SK-N-SH treated with all-trans-retinoic acid at 6 μM for 48 hours (cell line): ENCODE measurements around the gene MRAS.

Source experiments
- ARNTL ChIP-seq: fragments of 450-650 bp; formaldehyde crosslinking; IDR thresholded peaks from 2 replicates; pipeline ENCODE4 v1.5.0; 2020; ENCODE audit warnings: low read depth, mild to moderate bottlenecking, moderate library complexity, borderline replicate concordance
- CREB5 ChIP-seq: fragments of 250-450 bp; sonication (Bioruptor Pico); IDR thresholded peaks from 2 replicates; pipeline ENCODE4 v1.5.1; 2020; ENCODE audit warnings: low read depth, mild to moderate bottlenecking, moderate library complexity
- ESRRG ChIP-seq: fragments of 250-450 bp; sonication (Bioruptor Pico); IDR thresholded peaks from 2 replicates; pipeline ENCODE4 v1.6.1; 2021; ENCODE audit warnings: mild to moderate bottlenecking
- POU6F1 ChIP-seq: fragments of 250-450 bp; sonication (Bioruptor Pico); IDR thresholded peaks from 2 replicates; pipeline ENCODE4 v1.8.0; 2021; ENCODE audit warnings: low read depth, mild to moderate bottlenecking, moderate library complexity, borderline replicate concordance
- RARB ChIP-seq: fragments of 250-450 bp; sonication (Bioruptor Pico); IDR thresholded peaks from 2 replicates; pipeline ENCODE4 v1.8.0; 2021; ENCODE audit warnings: mild to moderate bottlenecking, moderate library complexity
- TOX ChIP-seq: fragments of 250-450 bp; sonication (Bioruptor Pico); IDR thresholded peaks from 2 replicates; pipeline ENCODE4 v1.8.0; 2021; ENCODE audit warnings: mild to moderate bottlenecking, moderate library complexity, borderline replicate concordance
- TSHZ2 ChIP-seq: fragments of 250-450 bp; sonication (Bioruptor Pico); IDR thresholded peaks from 2 replicates; pipeline ENCODE4 v1.5.0; 2020; ENCODE audit warnings: mild to moderate bottlenecking, moderate library complexity
- ZC3H10 ChIP-seq: fragments of 250-450 bp; sonication (Bioruptor Pico); IDR thresholded peaks from 2 replicates; pipeline ENCODE4 v1.5.1; 2021; ENCODE audit warnings: mild to moderate bottlenecking, moderate library complexity
- ZFP3 ChIP-seq: fragments of 250-450 bp; sonication (Bioruptor Pico); IDR thresholded peaks from 2 replicates; pipeline ENCODE4 v1.5.0; 2020; ENCODE audit warnings: mild to moderate bottlenecking, moderate library complexity
- ZFP30 ChIP-seq: fragments of 450-650 bp; formaldehyde crosslinking; IDR thresholded peaks from 2 replicates; pipeline ENCODE4 v1.5.0; 2022; ENCODE audit warnings: mild to moderate bottlenecking, moderate library complexity
- TF ChIP-seq, protein P1 (sequence below): fragments of 250-450 bp; sonication (Bioruptor Pico); IDR thresholded peaks from 2 replicates; pipeline ENCODE4 v1.8.0; 2020; ENCODE audit warnings: mild to moderate bottlenecking, moderate library complexity, borderline replicate concordance

- no peak for TF ChIP-seq ARNTL
- TF ChIP-seq ZC3H10 (CRISPR knock-in tag), result no peak
- TF ChIP-seq CREB5 (CRISPR knock-in tag), result no peak
- no peak for TF ChIP-seq RARB (CRISPR knock-in tag)
- no peak for TF ChIP-seq ESRRG (CRISPR knock-in tag)
- TF ChIP-seq POU6F1 (CRISPR knock-in tag), result no peak
- TF ChIP-seq TSHZ2 (CRISPR knock-in tag), result no peak
- no peak for TF ChIP-seq ZFP3
- no peak for TF ChIP-seq TOX (CRISPR knock-in tag)
- no peak for TF ChIP-seq ZFP30 (CRISPR knock-in tag)
- TF ChIP-seq, protein P1, sequence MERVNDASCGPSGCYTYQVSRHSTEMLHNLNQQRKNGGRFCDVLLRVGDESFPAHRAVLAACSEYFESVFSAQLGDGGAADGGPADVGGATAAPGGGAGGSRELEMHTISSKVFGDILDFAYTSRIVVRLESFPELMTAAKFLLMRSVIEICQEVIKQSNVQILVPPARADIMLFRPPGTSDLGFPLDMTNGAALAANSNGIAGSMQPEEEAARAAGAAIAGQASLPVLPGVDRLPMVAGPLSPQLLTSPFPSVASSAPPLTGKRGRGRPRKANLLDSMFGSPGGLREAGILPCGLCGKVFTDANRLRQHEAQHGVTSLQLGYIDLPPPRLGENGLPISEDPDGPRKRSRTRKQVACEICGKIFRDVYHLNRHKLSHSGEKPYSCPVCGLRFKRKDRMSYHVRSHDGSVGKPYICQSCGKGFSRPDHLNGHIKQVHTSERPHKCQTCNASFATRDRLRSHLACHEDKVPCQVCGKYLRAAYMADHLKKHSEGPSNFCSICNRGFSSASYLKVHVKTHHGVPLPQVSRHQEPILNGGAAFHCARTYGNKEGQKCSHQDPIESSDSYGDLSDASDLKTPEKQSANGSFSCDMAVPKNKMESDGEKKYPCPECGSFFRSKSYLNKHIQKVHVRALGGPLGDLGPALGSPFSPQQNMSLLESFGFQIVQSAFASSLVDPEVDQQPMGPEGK (CRISPR knock-in tag), result no peak
Measured at GRCh38 chr3:138376663-138377062, 28.3 kb downstream of the MRAS start.
